MG63 (cell line): ENCODE data around the gene UBE2Q1. TPM values are rescaled to one million over a fixed set of nuclear protein-coding genes. Genes with fewer than 3 reads are reported as not detected.

Experiments
- DNase-seq: peaks from one replicate; pipeline ENCODE4 v3.0.0-alpha.2; 2020
- H3K27me3 ChIP-seq: fragments of 250-450 bp; sonication (Bioruptor Pico); 2 replicates; pipeline ENCODE4 v1.5.1; 2020; ENCODE audit warnings: mild to moderate bottlenecking, moderate library complexity
- H3K36me3 ChIP-seq: fragments of 250-450 bp; sonication (Bioruptor Pico); 2 replicates; pipeline ENCODE4 v1.5.1; 2020; ENCODE audit warnings: mild to moderate bottlenecking, moderate library complexity
- H3K4me3 ChIP-seq: fragments of 250-450 bp; sonication (Bioruptor Pico); 2 replicates; pipeline ENCODE4 v1.5.1; 2020; ENCODE audit warnings: mild to moderate bottlenecking, moderate library complexity
- H3K9me3 ChIP-seq: fragments of 250-450 bp; sonication (Bioruptor Pico); 2 replicates; pipeline ENCODE4 v1.5.1; 2020; ENCODE audit warnings: mild to moderate bottlenecking, moderate library complexity
- total RNA-seq: library from RNA; depleted of rRNA; stranded (reverse); fragments of >200 nt; shearing (Covaris generic); gene quantifications from 2 replicates; pipeline ENCODE4 v1.2.3, GENCODE V29; 2014; ENCODE audit warnings: low replicate concordance; rRNA removed

Gene UBE2Q1
- total RNA-seq, 1 experiment from 2014 or later: 66.0 TPM

DNA sequence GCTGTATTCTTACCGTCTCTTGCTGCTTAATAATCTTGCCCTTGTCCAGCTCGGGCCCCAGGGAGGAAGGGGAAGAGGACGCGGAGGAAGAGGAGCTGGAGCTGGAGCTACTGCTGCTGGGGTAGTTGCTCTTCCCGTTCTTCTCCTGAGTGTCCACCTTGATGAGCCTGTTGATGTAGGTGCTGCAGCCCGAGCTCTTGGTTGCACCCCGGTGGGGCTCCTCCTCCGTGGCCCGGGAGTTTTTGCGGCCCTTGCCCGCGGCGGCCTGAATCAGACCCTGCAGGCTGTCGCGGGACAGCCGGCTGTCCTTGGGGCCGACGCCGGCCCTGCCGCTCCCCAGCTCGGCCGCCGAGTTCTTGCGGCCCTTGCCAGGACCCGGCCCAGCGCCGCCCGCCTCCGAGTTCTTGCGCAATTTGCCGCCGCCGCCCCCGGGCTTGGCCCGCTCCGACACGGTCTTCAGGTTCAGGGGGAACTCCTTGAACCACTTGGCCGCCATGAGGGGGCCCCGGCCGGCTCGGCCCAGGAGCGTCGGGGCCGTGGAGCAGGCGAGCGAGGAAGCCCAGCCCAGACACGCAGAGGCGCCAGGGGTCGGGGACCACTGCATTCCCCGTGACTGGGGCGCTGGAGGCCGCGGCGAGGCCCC lies 56.9 kb downstream of the UBE2Q1 start:
- peaks cover 71% of the 10 kb centered on the region for H3K27me3 ChIP-seq

DNA sequence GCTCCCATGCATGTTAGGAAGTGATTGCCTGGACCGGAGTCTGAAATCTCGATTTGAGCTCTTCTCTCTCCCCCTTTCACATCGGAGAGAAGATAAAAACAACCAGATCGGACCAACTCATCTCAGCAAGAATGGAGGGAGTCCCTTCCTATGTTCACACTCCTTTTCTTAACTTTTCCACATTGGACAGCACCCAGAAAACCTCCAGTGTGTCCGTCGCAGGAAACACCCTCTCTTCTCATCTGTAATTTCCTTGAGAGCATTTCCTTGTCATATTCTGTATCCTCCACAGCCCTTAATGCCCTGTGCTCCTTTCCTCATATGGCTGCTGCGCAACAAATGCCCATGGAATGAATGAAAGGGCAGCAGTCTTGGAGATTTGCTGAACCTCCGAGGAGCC lies 57.9 kb downstream of the UBE2Q1 start:
- H3K27me3 ChIP-seq: peaks cover 68% of the 10 kb centered on the region
- no peak for DNase-seq
- H3K4me3 ChIP-seq: no peak overlapping the region
- no peaks in the 10 kb centered on the region for H3K36me3 ChIP-seq
- H3K9me3 ChIP-seq: no peaks in the 10 kb centered on the region

More for the DNA sequence above, 56.9 kb downstream of the UBE2Q1 start:
- Histone ChIP-seq H3K36me3 (no peaks in the 10 kb centered on the region), H3K9me3 (no peaks in the 10 kb centered on the region), H3K4me3 (no peak overlapping the region)
- peak; percentile 9 for DNase-seq

- Histone ChIP-seq H3K9me3 (no peaks in the 10 kb centered on the region), H3K4me3 (no peak overlapping the region), H3K27me3 (peaks cover 61% of the 10 kb centered on the region), H3K36me3 (no peaks in the 10 kb centered on the region)
- no peak for DNase-seq
Observed at GRCh38 chr1:154499446-154499845, 59.0 kb downstream of the UBE2Q1 start.

Other genes starting within 250 kb of the UBE2Q1 start
- gene AQP10, start 237.6 kb downstream of the UBE2Q1 start, total RNA-seq: not detected in 2 replicates
- 58.1 and 74.8 TPM in 2 replicates for gene ATP8B2, start 233.1 kb downstream of the UBE2Q1 start, total RNA-seq
- gene IL6R, start 153.3 kb downstream of the UBE2Q1 start, total RNA-seq: 6.0 and 10.0 TPM in 2 replicates
- not detected in 2 replicates for gene TDRD10, start 56.4 kb downstream of the UBE2Q1 start, total RNA-seq
- not detected in 2 replicates for gene SHE, start 56.2 kb downstream of the UBE2Q1 start, total RNA-seq
- not detected in 2 replicates for gene CHRNB2, start 9.1 kb upstream of the UBE2Q1 start, total RNA-seq
- 63.6 and 63.9 TPM in 2 replicates for gene ADAR, start 49.5 kb upstream of the UBE2Q1 start, total RNA-seq